A549 treated with Hydrocortisone at 1 μM for 4 hours (cell line): Measurements from ENCODE around the gene TAS2R19. TPM values are rescaled to one million over a fixed set of nuclear protein-coding genes. Genes with fewer than 3 reads are reported as not detected.

Experiments used
- total RNA-seq: library from RNA; stranded (reverse); fragments of 200-300 nt; extraction: Qiagen RNA extraction; gene quantifications from 5 replicates; pipeline ENCODE4 v1.2.3, GENCODE V29; 2022

The TAS2R19 gene, protein sequence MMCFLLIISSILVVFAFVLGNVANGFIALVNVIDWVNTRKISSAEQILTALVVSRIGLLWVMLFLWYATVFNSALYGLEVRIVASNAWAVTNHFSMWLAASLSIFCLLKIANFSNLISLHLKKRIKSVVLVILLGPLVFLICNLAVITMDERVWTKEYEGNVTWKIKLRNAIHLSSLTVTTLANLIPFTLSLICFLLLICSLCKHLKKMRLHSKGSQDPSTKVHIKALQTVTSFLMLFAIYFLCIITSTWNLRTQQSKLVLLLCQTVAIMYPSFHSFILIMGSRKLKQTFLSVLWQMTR
- total RNA-seq = 0.13 to 0.17 TPM (median 0.14 TPM) in 3 of 5 replicates, not detected in the others

DNA sequence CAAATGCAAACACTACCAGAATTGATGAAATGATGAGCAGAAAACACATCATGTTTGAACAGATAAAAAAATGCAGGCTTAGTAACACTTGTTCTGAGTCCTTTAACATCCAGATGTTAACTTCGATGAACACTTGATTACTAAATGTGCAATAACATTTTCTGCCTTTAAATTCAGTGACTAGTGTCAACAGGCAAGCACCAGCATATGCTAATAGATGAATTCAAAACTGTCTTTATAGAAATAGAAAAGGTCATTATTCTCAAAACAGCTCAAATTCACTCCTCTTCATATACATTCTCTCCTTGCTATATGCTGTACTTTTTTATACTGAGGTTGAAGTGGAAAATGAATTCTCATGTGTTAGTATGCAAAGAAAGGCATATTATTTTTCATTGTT, at the start of gene TAS2R19:
TSS of gene TAS2R19 (minus strand) at position 101 of the 400 bp plus-strand sequence. CDS start at position 52, 49 bp downstream.

DNA sequence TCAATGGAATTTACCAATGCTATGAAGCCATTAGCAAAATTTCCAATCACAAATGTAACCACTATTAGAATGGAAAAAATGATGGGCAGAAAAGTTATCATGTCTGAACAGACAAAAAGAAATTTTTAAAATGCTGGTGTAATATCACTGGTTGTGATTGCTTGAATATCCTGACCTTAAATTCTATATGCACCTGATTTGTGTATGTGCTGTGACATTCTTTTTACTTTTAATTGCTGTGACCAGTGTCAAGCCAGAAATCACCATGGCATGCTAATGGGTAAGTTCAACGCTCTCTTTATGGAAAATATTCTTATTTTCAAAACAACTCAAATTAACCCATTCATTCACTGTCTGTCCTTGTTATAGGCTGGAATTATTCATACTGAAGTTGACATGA, 39.8 kb upstream of the TAS2R19 start, which contains the start of gene TAS2R46:
TSS of gene TAS2R46 (minus strand) at position 101 of the 400 bp plus-strand sequence. CDS start at position 101, 0 bp downstream.

DNA sequence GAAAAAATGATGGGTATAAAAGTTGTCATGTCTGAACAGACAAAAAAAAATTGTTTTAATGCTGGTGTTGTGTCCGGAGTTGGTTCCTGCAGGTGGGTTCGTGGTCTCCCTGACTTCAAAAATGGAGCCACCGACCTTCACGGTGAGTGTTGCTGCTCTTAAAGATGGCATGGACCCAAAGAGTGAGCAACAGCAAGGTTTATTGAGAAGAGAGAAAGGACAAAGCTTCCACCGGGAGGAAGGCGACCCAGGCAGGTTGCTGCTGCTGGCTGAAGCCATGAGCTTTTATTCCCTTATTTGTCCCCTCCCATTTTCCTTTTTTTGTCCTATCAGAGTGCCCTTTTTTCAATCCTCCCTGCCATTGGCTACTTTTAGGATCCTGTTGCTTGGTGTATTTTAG, 8.9 kb upstream of the TAS2R19 start, which contains the start of gene TAS2R31:
TSS of gene TAS2R31 (minus strand) at position 101 of the 400 bp plus-strand sequence. CDS start at position 29, 72 bp downstream.

DNA sequence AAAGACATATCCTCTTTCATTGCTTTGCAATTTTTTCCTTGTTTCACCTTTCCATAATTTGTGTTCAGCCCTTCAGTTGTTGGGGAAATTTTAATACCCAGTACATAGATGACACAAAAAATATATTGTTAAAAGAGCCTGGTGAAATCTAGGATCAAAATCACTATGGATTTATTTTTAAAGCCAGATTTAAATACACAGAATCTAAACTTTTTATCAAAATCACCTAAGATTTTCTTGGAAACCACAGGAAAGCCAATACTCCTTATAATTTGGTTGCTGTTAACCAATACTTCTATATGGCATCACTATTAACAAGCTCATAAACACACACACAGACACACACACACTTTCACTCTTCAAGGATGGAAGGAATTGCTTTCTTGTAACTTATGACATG, 24.2 kb downstream of the TAS2R19 start, which contains the start of gene TAS2R20:
TSS of gene TAS2R20 (minus strand) at position 101 of the 400 bp plus-strand sequence. CDS start 429 bp downstream, outside the sequence.

DNA sequence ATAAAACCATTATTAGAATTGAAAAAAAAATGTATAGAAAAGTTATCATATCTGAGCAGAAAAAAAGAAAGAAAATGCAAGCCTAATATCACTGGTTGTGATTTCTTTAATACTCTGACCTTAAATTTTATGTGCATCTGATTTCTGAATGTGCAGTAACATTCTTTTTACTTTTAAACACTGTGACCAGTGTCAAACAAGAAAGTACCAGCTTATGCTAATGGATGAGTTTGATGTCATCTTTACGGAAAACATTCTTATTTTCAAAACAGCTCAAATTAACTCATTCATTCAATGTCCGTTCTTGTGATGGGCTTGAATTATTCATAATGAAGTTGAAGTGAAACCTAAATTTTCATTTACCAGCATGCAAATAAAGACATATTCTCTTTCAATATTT, 35.6 kb downstream of the TAS2R19 start, which contains the start of gene TAS2R50:
TSS of gene TAS2R50 (minus strand) at position 101 of the 400 bp plus-strand sequence. CDS start at position 49, 52 bp downstream.

Other genes starting within 250 kb of the TAS2R19 start
- gene TAS2R7, start 220.0 kb downstream of the TAS2R19 start, total RNA-seq = not detected in 5 replicates
- gene TAS2R8, start 215.3 kb downstream of the TAS2R19 start, total RNA-seq = not detected in 5 replicates
- not detected in 5 replicates for gene TAS2R9, start 212.5 kb downstream of the TAS2R19 start, total RNA-seq
- 0.08 to 0.10 TPM in 2 of 5 replicates, not detected in the others for gene TAS2R10, start 196.3 kb downstream of the TAS2R19 start, total RNA-seq
- gene PRR4, start 173.1 kb downstream of the TAS2R19 start, total RNA-seq = 1.6 to 3.3 TPM (median 2.6 TPM) in 5 replicates
- 2.0 to 3.3 TPM (median 3.1 TPM) in 5 replicates for gene PRH1, start 138.4 kb downstream of the TAS2R19 start, total RNA-seq
- not detected in 5 replicates for gene TAS2R13, start 113.1 kb downstream of the TAS2R19 start, total RNA-seq
- gene PRH2, start 93.4 kb downstream of the TAS2R19 start, total RNA-seq = 0.29 to 0.47 TPM in 2 of 5 replicates, not detected in the others
- gene TAS2R14, start 83.4 kb downstream of the TAS2R19 start, total RNA-seq = 0.43 to 0.70 TPM (median 0.48 TPM) in 5 replicates
- not detected in 5 replicates for gene TAS2R50, start 35.7 kb downstream of the TAS2R19 start, total RNA-seq
- 0.07 to 0.20 TPM (median 0.14 TPM) in 3 of 5 replicates, not detected in the others for gene TAS2R20, start 24.3 kb downstream of the TAS2R19 start, total RNA-seq
- 0.10 to 0.22 TPM in 2 of 5 replicates, not detected in the others for gene TAS2R31, start 8.8 kb upstream of the TAS2R19 start, total RNA-seq
- not detected in 5 replicates for gene TAS2R46, start 39.7 kb upstream of the TAS2R19 start, total RNA-seq
- gene TAS2R43, start 69.7 kb upstream of the TAS2R19 start, total RNA-seq = not detected in 5 replicates
- 0.05 to 0.06 TPM in 2 of 5 replicates, not detected in the others for gene TAS2R30, start 112.0 kb upstream of the TAS2R19 start, total RNA-seq
- gene SMIM10L1, start 148.6 kb upstream of the TAS2R19 start, total RNA-seq = 7.6 to 8.4 TPM (median 7.9 TPM) in 5 replicates
- not detected in 5 replicates for gene TAS2R42, start 164.3 kb upstream of the TAS2R19 start, total RNA-seq
- not detected in 5 replicates for gene PRB3, start 247.1 kb upstream of the TAS2R19 start, total RNA-seq